ENCODE results near the gene LMCD1. TPM values are rescaled to one million over a fixed set of nuclear protein-coding genes. Genes with fewer than 3 reads are reported as not detected.

The LMCD1 gene
- total RNA-seq, 1 donor from 2014 or later, result 48.1 TPM

DNA sequence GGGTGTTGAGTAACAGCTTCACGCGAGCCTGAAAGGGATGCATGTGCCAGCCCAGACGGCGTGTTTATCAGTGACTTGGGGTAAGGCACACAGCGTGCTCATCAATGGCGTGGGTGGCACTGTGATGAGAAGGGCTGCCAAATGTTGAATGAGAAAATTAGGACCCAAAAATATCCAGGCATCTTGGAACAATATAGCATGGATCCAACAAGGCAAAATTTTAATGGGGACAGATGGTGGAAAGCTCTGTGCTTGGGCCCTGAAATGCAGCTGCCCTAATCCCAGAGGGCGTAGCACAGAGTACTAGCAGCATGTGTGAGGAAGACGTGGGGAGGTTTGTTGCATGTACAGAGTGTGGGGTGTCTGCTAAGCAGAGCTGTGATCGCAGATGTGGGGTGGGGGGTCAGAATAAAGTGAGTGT is 94.1 kb downstream of the LMCD1 start:
- peak; percentile 63 for ATAC-seq
- intact Hi-C loops (cut with DNase I), result no loop called here

DNA sequence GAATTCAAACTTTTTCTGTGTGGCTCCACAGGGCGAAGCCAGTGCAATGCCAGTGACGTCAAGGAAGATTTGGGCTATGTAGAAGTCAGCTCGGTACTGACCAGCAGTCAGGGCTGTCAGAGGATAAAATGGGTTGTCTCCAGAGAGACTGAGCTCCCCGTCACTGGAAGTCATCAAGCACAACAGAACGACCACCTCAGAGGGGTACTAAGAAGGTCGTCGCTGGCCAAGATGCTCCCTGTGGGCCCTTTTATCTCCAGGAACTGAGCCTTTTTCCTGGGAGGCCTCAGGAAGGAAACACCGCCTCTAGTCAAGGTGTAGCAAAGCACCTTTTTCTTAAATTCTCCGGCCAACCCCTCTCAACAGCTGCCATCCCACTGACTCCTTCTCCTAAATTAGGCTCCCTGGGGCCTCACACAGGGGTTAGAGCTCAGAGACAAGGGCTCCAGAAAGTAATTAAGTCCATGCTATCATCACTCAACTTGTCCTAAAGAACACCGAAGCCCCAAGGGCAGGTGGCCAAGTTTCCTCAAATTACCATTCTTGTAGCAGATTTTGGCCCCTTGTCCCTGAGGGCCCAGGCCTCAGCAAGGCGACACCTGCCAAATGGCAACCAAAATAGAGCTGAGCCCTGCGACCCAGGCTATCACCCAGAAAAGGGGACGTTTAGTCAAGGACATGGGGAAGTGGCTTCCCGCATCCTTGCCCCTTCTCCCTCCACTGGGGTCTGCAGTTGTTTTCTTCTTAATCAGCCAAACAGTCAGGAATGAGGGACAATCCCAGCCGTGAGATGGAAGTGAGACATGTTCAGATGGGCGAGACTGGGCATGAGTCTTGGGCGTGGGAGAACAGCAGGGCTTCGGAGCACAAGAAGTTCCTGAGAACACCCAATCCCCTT is 94.9 kb downstream of the LMCD1 start:
- no peak for DNase-seq (ENCODE audit: missing footprints)
- ATAC-seq, result no peak
- intact Hi-C loops (cut with DNase I), result no loop called here

More for the DNA sequence above, 94.1 kb downstream of the LMCD1 start:
- no peak for DNase-seq (ENCODE audit: missing footprints)

DNA sequence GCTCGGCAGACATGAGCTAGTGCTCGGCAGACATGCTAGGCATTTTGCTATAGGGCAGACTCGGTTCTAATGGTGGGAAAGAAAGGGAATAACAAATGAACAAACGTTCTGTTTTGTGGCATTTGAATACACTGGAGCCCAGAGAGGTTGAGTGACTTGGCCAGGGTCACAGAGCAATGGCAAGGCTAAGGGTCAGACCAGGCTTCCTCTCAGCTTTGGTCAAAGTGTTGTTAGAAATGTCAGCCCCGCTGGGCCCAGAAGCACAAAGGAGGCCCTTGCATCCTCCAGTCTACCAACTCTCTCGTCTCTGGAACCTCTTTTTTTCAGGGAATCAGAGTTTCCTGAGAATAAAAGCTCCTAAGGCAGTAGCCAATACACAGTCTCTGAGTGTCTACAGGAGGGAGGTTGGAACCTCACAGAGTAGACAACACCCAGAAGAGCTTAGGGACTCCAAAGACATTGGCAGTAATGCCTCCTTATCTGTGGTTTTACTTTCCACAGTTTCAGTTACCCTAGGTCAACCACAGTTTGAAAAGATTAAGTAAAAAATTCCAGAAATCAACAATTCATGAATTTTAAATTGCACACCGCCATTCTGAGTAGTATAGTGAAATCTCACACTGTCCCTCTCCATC is 95.7 kb downstream of the LMCD1 start:
- intact Hi-C loops (cut with DNase I), result no loop called here
- no peak for ATAC-seq

DNA sequence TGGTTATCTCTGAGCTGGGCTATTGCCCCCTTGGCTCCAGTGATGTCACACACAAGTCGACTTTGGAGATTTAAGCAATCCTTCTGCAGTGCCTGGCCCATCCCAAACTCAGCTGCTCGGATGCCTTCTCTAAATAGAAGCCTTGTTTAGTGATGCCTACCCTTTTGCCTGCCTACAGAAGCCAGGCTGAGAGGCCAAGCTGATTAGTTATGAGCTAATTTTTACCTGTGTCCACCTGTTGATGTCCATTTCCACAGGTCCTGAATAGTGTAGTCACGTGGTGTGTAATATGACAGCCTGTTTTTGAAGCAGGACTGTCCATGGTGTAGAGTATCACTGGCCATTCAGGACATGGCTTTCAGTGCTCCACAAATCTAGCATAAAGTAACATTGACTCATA is 97.5 kb downstream of the LMCD1 start:
- DNase-seq (ENCODE audit: missing footprints), result no peak
- ATAC-seq, result no peak
- intact Hi-C loops (cut with DNase I), result no loop called here

More for the DNA sequence above, 95.7 kb downstream of the LMCD1 start:
- no peak for DNase-seq (ENCODE audit: missing footprints)

DNA sequence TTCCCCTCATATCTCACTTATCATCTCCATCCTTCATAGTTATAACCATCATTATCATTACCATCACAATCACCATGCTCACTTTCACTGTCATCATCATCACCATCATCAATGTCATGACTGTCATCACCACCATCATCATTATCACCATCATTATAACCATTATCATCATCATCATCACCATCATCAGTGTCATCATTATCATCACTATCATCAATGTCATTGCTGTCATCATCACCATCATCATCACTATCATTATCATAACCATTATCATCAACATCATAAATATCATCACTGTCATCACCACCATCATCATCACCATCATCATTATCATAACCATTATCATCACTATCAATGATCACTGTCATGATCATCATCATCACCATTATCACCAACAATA is 98.8 kb downstream of the LMCD1 start:
- ATAC-seq, result no peak
- no peak for DNase-seq (ENCODE audit: missing footprints)
- intact Hi-C loops (cut with DNase I), result no loop called here

DNA sequence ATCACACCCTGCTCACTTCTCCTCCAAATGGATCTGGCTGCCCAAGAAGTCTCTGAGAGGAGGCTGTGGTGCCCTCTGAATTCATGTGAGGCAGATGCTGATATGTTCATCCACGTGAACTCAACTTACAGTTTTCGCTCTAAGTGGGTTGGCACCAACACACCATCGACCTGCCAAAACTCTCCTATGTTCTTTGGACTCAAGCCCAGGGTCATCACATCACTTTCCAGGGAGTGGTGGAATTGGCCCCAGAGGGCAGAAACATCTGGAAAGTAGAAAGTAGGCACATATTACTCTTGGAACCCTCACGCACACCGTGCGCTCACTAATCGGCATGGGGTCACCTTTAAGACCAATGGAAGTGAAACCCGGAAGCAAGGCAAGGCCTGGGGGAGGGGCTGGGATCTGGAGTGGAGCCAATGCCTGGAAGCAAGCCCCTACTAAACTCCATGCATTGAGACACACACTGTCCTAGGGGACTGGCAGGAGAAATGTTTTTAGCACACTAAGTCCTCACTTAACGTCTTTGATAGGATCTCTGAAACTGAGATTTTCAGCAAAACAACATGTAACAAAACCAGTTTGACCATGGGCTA is 101.6 kb downstream of the LMCD1 start:
- intact Hi-C loops (cut with DNase I), result no loop called here
- ATAC-seq (peak; percentile 48), DNase-seq (ENCODE audit: missing footprints) (no peak)

DNA sequence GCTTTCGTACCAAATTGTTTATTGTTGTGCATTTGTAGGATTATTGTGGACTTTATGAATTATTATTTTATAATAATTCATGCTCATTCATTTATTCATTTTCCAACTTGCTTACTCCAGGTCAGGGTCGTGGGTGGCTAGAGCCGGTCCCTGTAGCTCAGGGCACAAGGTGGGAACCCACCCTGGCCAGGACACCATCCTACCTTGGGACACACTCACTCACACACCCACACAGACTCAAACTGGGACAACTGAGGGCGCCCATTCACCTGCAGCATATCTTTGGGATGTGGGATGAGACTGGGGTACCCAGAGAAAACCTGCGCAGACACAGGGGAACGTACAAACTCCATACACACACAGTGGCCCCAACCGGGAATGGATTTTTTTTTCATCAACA is 102.4 kb downstream of the LMCD1 start:
- DNase-seq (ENCODE audit: missing footprints) (no peak), ATAC-seq (no peak)
- intact Hi-C loops (cut with DNase I), result no loop called here

DNA sequence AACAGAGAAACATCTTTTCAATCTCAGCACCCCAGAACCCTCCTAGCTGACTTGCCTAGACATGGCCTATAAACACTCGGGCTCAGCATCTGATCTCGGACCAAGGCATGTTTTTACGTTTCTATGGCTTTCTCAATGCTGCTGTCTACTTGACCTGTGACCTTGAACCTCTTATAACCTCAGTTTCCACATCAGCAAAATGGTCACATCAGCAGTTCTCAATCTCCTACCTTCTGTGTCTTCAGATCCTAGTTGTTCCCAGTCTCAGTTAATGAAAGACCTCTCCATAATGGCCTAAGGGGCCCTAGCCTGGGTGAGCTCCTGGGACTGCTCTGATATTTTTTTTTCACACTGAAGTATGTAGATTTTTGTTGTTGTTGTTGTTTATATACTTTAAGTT is 103.4 kb downstream of the LMCD1 start:
- no peak for ATAC-seq
- intact Hi-C loops (cut with DNase I), result loop anchor here (5.0 kb wide), 1 partner anchor 103 kb away; the partner anchor contains the start of gene LMCD1
- DNase-seq (ENCODE audit: missing footprints), result no peak

DNA sequence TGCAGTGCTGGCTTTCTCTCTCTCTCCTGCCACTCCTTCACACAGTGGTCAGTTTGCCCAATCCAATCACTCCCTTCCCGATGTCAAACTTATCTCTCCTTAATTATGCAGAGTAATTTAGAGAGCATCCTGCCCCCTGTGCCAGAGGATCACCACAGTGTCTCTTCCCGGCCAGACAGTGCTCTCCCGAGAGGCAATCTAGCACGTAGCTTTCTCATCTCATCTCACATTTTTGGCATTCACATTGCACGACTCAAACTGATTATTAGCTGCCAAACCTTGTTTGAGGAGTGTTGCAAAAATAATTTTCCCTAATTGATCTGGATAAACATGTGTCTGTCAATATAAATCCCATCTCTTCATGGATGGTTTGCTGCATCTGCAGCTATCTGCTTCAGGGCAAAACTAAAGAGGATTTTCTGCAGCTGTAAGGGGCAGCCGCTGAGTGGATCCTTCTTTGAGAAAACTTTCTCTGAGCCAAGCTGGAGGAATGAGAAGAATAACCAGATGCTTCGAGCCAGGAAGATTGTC is 105.1 kb downstream of the LMCD1 start:
- ATAC-seq, result no peak
- intact Hi-C loops (cut with DNase I), result loop anchor here (1.0 to 5.0 kb wide), 2 partner anchors 104 to 164 kb away; partner anchors contain the start of gene LMCD1
- DNase-seq (ENCODE audit: missing footprints), result no peak

DNA sequence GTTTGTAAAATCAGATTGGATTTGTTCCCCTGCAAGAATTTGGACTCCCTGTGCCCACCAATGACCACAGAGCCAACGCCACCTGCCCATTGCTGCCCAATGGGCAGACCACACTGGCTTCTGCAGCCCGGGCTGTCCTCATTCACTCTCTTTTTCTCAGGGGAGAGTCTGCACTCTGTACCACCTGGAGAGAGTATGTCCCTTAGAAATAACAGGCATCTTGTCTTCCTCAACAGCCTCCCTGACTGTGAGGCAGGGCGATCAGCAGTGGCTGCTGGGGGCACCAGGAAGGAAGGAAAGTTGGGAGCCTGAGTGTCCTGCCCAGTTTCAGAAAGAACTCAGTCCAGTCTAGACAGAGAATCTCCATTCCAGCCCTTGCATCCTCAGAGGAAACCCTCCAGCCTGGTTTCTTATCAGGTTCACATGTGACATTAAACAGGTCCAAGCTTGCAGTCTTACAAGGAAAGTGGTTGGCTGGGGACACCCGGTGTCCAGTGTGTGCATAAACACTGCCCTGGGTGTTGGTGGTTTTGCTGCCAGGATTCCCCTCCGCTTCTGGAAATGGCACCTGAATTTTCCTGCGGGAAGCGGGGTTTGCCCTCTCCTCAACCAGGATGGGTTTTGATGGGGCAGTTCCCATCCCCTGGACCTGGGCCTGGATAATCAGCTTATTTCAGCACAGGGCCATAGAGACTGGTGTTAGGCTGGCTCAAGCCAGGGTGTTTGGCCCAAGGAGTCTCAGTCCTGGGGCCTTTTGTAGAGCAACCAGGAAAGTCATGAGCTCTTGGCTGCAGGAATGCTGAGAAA is 105.8 kb downstream of the LMCD1 start:
- intact Hi-C loops (cut with DNase I), result loop anchor here (1.0 to 5.0 kb wide), 2 partner anchors 105 to 165 kb away; partner anchors contain the start of gene LMCD1
- no peak for DNase-seq (ENCODE audit: missing footprints)
- ATAC-seq, result peak; percentile 96

DNA sequence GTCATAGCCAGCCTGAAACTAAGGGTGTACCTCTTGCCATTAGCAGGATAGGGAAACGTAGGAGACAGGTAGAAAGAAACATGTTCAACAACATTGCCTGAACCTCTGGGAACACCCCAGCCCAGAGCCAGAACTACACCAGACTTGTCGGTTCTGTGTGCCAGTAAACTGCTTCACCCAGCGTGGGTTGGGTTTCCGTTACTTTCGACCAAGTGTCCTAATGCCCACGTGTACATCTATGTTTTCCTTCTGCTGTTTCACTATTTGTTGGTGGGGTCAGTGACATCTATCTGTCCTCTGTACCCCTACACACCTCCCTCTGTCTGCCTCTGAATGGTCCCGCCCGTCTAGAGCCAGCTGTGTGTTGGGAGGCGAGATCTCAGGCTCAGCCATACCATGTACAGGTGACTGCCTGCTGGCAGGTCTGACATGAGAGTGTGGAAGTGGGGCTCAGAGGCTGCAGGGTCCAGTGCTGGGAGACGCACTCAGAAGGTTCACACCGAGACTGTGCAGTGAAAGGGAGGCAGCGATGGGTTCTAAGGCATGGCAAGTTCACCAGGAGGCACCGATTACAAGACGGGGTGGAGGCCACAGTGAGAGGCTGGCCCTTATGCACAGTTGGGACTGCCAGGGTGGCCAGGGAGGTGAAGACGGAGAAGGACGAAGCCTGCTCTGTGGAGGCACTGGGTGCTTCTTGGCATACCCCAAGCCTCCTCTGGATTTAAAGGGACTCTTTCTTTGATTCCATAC is 106.6 kb downstream of the LMCD1 start:
- intact Hi-C loops (cut with DNase I), result loop anchor here (5.0 kb wide), 1 partner anchor 106 kb away; the partner anchor contains the start of gene LMCD1
- ATAC-seq (no peak), DNase-seq (ENCODE audit: missing footprints) (no peak)

DNA sequence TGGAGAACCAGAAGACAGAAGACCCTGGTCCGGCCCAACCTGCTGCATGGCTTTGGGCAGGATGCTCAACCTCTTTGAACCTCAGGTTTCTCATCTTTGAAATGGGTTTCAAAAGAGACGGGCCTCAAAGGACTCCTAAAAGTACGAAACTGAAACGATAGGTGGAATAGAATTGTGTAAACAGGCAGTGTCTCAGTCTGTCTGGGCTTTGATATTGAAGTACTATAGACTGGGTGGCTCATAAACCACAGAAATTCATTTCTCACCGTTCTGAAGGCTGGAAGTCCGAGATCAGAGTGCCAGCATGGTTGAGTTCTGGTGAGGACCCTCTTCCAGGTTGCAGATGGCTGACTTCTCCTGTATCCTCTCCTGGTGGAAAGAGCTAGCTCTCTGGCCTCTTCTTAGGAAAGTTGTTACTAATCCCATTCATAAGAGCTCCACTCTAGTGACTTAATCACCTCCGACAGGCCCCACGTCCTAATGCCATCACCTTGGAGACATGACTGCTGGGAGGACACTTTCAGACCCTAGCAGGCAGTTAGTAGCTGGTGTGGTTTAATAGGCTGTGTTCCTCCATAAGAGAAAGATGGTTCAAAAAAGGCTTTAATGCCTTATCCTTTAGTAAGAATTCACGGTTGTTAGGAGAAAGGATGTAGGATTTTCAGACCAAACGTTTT is 107.3 kb downstream of the LMCD1 start:
- DNase-seq (ENCODE audit: missing footprints) (no peak), ATAC-seq (no peak)
- intact Hi-C loops (cut with DNase I), result loop anchor here (5.0 kb wide), 1 partner anchor 107 kb away; the partner anchor contains the start of gene LMCD1

DNA sequence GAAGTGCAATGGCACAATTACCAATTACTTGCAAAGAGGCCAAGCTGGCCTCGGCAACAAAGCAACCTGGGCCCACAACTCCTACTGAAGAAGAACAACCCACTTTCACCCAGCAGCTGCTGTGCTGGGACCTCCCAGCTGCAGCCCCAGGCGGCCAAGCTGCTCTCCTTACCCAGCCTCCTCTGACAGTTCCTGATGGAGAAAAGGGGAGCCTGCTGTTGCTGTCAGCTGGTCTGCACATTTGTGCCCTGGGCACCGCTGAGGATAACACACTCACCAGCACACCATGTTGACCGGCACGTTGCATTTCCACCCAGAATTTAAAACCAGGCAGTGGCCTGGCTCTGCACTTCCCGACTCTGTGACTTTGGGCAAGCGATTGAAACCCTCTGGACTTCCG is 109.3 kb downstream of the LMCD1 start:
- intact Hi-C loops (cut with DNase I), result no loop called here
- ATAC-seq, result no peak
- no peak for DNase-seq (ENCODE audit: missing footprints)

DNA sequence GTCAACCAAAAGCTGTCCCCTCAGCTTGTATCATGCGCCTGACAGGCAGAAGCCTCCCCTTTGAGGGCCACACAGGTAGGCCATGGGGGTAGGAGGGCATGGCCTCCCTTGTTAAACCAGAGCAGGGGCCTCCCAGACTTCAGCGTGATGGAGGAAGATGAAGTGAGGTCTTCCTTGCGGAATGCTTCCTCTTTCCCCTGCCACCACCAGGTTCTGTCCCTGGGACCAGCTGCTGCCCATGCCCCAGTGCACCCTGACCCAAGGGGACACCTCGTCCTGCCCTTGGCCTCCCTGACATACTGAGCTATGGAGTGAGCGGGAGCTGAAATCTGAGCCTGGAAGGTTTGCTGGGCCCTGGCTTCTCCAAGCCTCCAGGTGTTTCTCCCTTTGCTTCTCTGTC is 116.3 kb downstream of the LMCD1 start:
- intact Hi-C loops (cut with DNase I), result no loop called here
- ATAC-seq (no peak), DNase-seq (ENCODE audit: missing footprints) (no peak)

DNA sequence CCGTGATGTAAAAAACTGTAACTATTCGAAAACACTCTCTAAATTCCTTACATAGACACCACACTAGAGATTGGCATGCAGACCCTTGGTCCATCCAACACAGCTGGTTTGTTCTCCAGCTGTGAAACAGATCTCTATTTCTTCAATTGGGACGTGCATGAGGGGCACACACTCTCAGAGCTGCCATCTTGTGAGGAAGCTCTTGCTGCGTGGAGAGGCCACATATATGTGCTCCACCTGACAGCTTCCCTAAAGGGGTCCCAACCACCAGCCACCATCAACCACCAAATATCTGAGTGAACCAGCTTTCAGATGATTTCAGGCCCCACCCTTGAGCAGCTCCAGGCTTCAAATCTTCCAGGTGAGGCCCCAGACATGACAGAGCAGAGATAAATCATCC is 117.3 kb downstream of the LMCD1 start:
- ATAC-seq (no peak), DNase-seq (ENCODE audit: missing footprints) (no peak)
- intact Hi-C loops (cut with DNase I), result no loop called here

DNA sequence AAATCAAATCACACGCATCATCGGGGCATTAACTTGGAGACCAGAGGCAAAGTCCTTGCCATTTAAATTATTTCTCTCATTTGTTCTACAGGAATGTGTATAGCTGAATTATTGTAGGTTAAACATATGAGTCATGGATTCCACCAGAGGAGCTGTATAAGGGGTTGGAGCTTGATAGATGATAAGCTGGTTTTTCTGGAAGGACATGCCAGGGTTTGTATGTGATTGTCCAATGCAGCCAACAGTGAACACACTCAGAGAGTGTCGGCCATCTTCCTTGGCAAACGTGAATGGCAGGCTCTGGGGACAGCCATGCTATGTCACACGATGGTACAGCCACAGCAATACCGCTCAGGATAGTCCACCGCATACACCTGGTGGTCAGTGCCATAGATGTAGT is 117.9 kb downstream of the LMCD1 start:
- no peak for DNase-seq (ENCODE audit: missing footprints)

DNA sequence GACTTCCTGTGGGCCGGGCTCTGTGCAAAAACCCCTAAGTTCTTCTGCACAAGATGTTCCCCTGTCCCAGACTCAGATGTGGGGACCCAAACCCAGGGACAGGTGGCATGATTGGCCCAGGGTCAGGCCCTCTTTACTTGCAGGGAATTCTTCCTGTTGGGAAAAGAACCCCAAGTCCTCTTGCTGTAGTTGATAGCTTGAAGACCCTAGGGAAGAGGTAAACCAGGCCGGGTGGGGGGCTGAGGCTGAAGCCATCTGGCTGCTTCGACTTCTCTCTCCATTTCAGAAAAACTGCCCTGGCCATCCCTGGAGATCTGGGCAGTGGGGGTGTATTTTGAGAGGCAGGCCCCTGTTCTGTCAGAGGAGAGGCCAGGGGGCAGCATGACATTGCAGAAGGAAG is 119.5 kb downstream of the LMCD1 start:
- no peak for DNase-seq (ENCODE audit: missing footprints)

More for the DNA sequence above, 117.9 kb downstream of the LMCD1 start:
- ATAC-seq, result no peak
- intact Hi-C loops (cut with DNase I), result no loop called here

More for the DNA sequence above, 119.5 kb downstream of the LMCD1 start:
- no peak for ATAC-seq
- intact Hi-C loops (cut with DNase I), result no loop called here

Measured in Right ventricle myocardium inferior (tissue), 1 donor.